ENCODE results near the gene ACY1. TPM values are rescaled to one million over a fixed set of nuclear protein-coding genes. Genes with fewer than 3 reads are reported as not detected.
A peak's percentile ranks its signal among the peaks of the same experiment; 100 is the strongest.

ACY1 gene
- total and polyA plus RNA-seq, 4 donors, result 69.5 to 274 (median 238) TPM

- no peak for DNase-seq (ENCODE audit: low spot score)
- WGBS, result 71% methylated on average over 5 of the region's 5 CpGs
- H3K36me3 ChIP-seq (ENCODE audit: control insufficient read depth in 4 of 4, insufficient read depth in 3 of 4, low read depth in 1 of 4, low read length in 3 of 4), result no peaks in the 10 kb centered on the region
- peaks cover 0 to 8% (median 2%) of the 10 kb centered on the region in 4 donors for H3K4me1 ChIP-seq (ENCODE audit: control insufficient read depth in 4 of 4, insufficient read depth in 4 of 4, low read length in 3 of 4)
- no peak overlapping the region for H3K9ac ChIP-seq (ENCODE audit: low read depth in 1 of 2, low read length in 2 of 2)
- TF ChIP-seq EGR1 (IDR thresholded peaks at IDR 0.05; ENCODE audit: low read depth in 2 of 2) (no peak), HNF4A (conservative IDR thresholded peaks at IDR 0.05) (peak in 1 of 2 donors; percentile 63)
- no peak overlapping the region for H3K4me3 ChIP-seq (ENCODE audit: low read depth in 1 of 3, low read length in 3 of 3)
- H3K27ac ChIP-seq (ENCODE audit: low read depth in 1 of 2, low read length in 2 of 2), result no peak overlapping the region
- H3K9me3 ChIP-seq (ENCODE audit: control insufficient read depth in 4 of 4, low read length in 3 of 4), result peaks cover 0 to 2% (median 0%) of the 10 kb centered on the region in 4 donors
- no peaks in the 10 kb centered on the region for H3K27me3 ChIP-seq (ENCODE audit: control insufficient read depth in 4 of 4, insufficient read depth in 4 of 4, low read length in 3 of 4)
Measured at GRCh38 chr3:52034212-52034611, 50.9 kb downstream of the ACY1 start.

- Histone ChIP-seq H3K9ac (ENCODE audit: low read depth in 1 of 2, low read length in 2 of 2) (no peak overlapping the region), H3K36me3 (ENCODE audit: control insufficient read depth in 4 of 4, insufficient read depth in 3 of 4, low read depth in 1 of 4, low read length in 3 of 4) (no peaks in the 10 kb centered on the region), H3K27me3 (ENCODE audit: control insufficient read depth in 4 of 4, insufficient read depth in 4 of 4, low read length in 3 of 4) (no peaks in the 10 kb centered on the region), H3K27ac (ENCODE audit: low read depth in 1 of 2, low read length in 2 of 2) (no peak overlapping the region), H3K9me3 (ENCODE audit: control insufficient read depth in 4 of 4, low read length in 3 of 4) (peaks cover 0 to 2% (median 0%) of the 10 kb centered on the region in 4 donors), H3K4me3 (ENCODE audit: low read depth in 1 of 3, low read length in 3 of 3) (no peak overlapping the region), H3K4me1 (ENCODE audit: control insufficient read depth in 4 of 4, insufficient read depth in 4 of 4, low read length in 3 of 4) (peaks cover 0 to 8% (median 2%) of the 10 kb centered on the region in 4 donors)
- 91% methylated on average over 3 of the region's 3 CpGs for WGBS
- no peak for TF ChIP-seq JUND (IDR thresholded peaks at IDR 0.05)
- TF ChIP-seq EGR1 (IDR thresholded peaks at IDR 0.05; ENCODE audit: low read depth in 2 of 2), result no peak
- TF ChIP-seq MAX (IDR thresholded peaks at IDR 0.05), result no peak
- TF ChIP-seq FOXA1 (IDR thresholded peaks at IDR 0.05), result no peak
- TF ChIP-seq TAF1 (conservative IDR thresholded peaks at IDR 0.05), result no peak
- no peak for TF ChIP-seq RXRA (IDR thresholded peaks at IDR 0.05)
- TF ChIP-seq, protein P1, sequence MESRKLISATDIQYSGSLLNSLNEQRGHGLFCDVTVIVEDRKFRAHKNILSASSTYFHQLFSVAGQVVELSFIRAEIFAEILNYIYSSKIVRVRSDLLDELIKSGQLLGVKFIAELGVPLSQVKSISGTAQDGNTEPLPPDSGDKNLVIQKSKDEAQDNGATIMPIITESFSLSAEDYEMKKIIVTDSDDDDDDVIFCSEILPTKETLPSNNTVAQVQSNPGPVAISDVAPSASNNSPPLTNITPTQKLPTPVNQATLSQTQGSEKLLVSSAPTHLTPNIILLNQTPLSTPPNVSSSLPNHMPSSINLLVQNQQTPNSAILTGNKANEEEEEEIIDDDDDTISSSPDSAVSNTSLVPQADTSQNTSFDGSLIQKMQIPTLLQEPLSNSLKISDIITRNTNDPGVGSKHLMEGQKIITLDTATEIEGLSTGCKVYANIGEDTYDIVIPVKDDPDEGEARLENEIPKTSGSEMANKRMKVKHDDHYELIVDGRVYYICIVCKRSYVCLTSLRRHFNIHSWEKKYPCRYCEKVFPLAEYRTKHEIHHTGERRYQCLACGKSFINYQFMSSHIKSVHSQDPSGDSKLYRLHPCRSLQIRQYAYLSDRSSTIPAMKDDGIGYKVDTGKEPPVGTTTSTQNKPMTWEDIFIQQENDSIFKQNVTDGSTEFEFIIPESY (IDR thresholded peaks at IDR 0.05), result no peak
- TF ChIP-seq YY1 (IDR thresholded peaks at IDR 0.05), result no peak
- TF ChIP-seq NR2F2 (IDR thresholded peaks at IDR 0.05), result no peak
- DNase-seq (ENCODE audit: low spot score), result no peak
Measured at GRCh38 chr3:52034651-52035050, 51.3 kb downstream of the ACY1 start.

DNA sequence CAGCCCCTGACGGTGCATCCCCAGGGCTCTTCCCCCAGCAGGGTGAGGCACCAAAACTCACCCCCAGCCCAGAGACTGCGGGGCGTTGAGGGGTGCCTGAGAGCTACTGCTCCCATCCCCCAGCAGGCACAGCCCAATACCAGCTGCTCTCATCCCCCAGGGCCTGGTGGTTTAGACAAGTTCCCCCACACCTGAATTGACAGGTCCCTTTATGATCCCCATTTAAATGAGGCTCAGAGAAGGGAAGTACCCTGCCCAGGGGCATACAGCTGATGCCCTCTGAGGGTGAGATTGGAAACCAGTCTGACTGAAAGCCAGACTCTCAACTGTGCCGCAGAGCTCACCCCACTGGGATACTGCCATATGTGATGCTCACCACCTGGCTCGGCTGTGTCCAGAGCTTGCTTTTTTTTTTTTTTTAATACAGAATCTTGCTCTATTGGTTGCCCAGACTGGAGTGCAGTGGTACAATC is 52.9 kb downstream of the ACY1 start:
- peaks cover 0 to 11% (median 4%) of the 10 kb centered on the region in 4 donors for H3K4me1 ChIP-seq (ENCODE audit: control insufficient read depth in 4 of 4, insufficient read depth in 4 of 4, low read length in 3 of 4)
- no peak overlapping the region for H3K9ac ChIP-seq (ENCODE audit: low read depth in 1 of 2, low read length in 2 of 2)
- H3K36me3 ChIP-seq (ENCODE audit: control insufficient read depth in 4 of 4, insufficient read depth in 3 of 4, low read depth in 1 of 4, low read length in 3 of 4), result no peaks in the 10 kb centered on the region
- no peak for DNase-seq (ENCODE audit: low spot score)
- 95% methylated on average over 5 of the region's 5 CpGs for WGBS
- H3K27me3 ChIP-seq (ENCODE audit: control insufficient read depth in 4 of 4, insufficient read depth in 4 of 4, low read length in 3 of 4), result no peaks in the 10 kb centered on the region
- no peak overlapping the region for H3K4me3 ChIP-seq (ENCODE audit: low read depth in 1 of 3, low read length in 3 of 3)
- no peak overlapping the region for H3K27ac ChIP-seq (ENCODE audit: low read depth in 1 of 2, low read length in 2 of 2)
- peaks cover 0 to under 1% (median 0%) of the 10 kb centered on the region in 4 donors for H3K9me3 ChIP-seq (ENCODE audit: control insufficient read depth in 4 of 4, low read length in 3 of 4)
- TF ChIP-seq HNF4A (conservative IDR thresholded peaks at IDR 0.05), result no peak
- TF ChIP-seq, protein P2, sequence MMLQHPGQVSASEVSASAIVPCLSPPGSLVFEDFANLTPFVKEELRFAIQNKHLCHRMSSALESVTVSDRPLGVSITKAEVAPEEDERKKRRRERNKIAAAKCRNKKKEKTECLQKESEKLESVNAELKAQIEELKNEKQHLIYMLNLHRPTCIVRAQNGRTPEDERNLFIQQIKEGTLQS (IDR thresholded peaks at IDR 0.05), result no peak
- TF ChIP-seq RXRA (IDR thresholded peaks at IDR 0.05), result no peak
- no peak for TF ChIP-seq EGR1 (IDR thresholded peaks at IDR 0.05; ENCODE audit: low read depth in 2 of 2)
- TF ChIP-seq REST (IDR thresholded peaks at IDR 0.05), result no peak
- TF ChIP-seq NR2F2 (IDR thresholded peaks at IDR 0.05), result no peak
- no peak for TF ChIP-seq JUND (IDR thresholded peaks at IDR 0.05)
- TF ChIP-seq CTCF (IDR thresholded peaks at IDR 0.05; ENCODE audit: low read depth, low read length, missing input control), result no peak
- TF ChIP-seq TAF1 (conservative IDR thresholded peaks at IDR 0.05), result no peak
- TF ChIP-seq SP1 (IDR thresholded peaks at IDR 0.05), result no peak
- no peak for TF ChIP-seq MAX (IDR thresholded peaks at IDR 0.05)
- TF ChIP-seq HNF4G (IDR thresholded peaks at IDR 0.05), result no peak
- TF ChIP-seq FOXA1 (IDR thresholded peaks at IDR 0.05), result no peak
- TF ChIP-seq YY1 (IDR thresholded peaks at IDR 0.05), result no peak
- TF ChIP-seq, protein P1 (IDR thresholded peaks at IDR 0.05), result no peak
- no peak for TF ChIP-seq GABPA (IDR thresholded peaks at IDR 0.05 in 1 of 2, conservative IDR thresholded peaks at IDR 0.05 in 1 of 2)
